ENCODE data around the gene NSDHL.
A peak's percentile ranks its signal among the peaks of the same experiment; 100 is the strongest.

Gene NSDHL

GRCh38 chrX:152913346-152913745 lies 82.5 kb downstream of the NSDHL start:
- no peaks in the 10 kb centered on the region for H3K27me3 ChIP-seq (replicated peaks; ENCODE audit: control insufficient read depth, insufficient read depth, low read length)
- H3K4me3 ChIP-seq (replicated peaks; ENCODE audit: low read depth, low read length) = no peak overlapping the region
- no peak for DNase-seq (ENCODE audit: extremely low read depth, insufficient read length)
- TF ChIP-seq CTCF (IDR thresholded peaks at IDR 0.05; ENCODE audit: insufficient read depth, low read length, poor library complexity, severe bottlenecking) = peak; percentile 20
- no peaks in the 10 kb centered on the region for H3K36me3 ChIP-seq (ENCODE audit: control insufficient read depth, insufficient read depth, low read length)

GRCh38 chrX:152913910-152914309 lies 83.0 kb downstream of the NSDHL start:
- H3K4me3 ChIP-seq (replicated peaks; ENCODE audit: low read depth, low read length) = no peak overlapping the region
- TF ChIP-seq CTCF (IDR thresholded peaks at IDR 0.05; ENCODE audit: insufficient read depth, low read length, poor library complexity, severe bottlenecking) = no peak
- no peaks in the 10 kb centered on the region for H3K36me3 ChIP-seq (ENCODE audit: control insufficient read depth, insufficient read depth, low read length)
- no peak for DNase-seq (ENCODE audit: extremely low read depth, insufficient read length)
- no peaks in the 10 kb centered on the region for H3K27me3 ChIP-seq (replicated peaks; ENCODE audit: control insufficient read depth, insufficient read depth, low read length)

- no peak overlapping the region for H3K4me3 ChIP-seq (replicated peaks; ENCODE audit: low read depth, low read length)
- TF ChIP-seq CTCF (IDR thresholded peaks at IDR 0.05; ENCODE audit: insufficient read depth, low read length, poor library complexity, severe bottlenecking) = peak; percentile 76
- H3K27me3 ChIP-seq (replicated peaks; ENCODE audit: control insufficient read depth, insufficient read depth, low read length) = no peaks in the 10 kb centered on the region
- no peaks in the 10 kb centered on the region for H3K36me3 ChIP-seq (ENCODE audit: control insufficient read depth, insufficient read depth, low read length)
- DNase-seq (ENCODE audit: extremely low read depth, insufficient read length) = no peak
Measured at GRCh38 chrX:152915541-152916241, 84.8 kb downstream of the NSDHL start.

- Histone ChIP-seq H3K27me3 (replicated peaks; ENCODE audit: control insufficient read depth, insufficient read depth, low read length) (no peaks in the 10 kb centered on the region), H3K36me3 (ENCODE audit: control insufficient read depth, insufficient read depth, low read length) (no peaks in the 10 kb centered on the region), H3K4me3 (replicated peaks; ENCODE audit: low read depth, low read length) (peak overlapping the region; percentile 37)
- TF ChIP-seq CTCF (IDR thresholded peaks at IDR 0.05; ENCODE audit: insufficient read depth, low read length, poor library complexity, severe bottlenecking) = no peak
- DNase-seq (ENCODE audit: extremely low read depth, insufficient read length) = no peak
Measured at GRCh38 chrX:152917656-152918579, 87.1 kb downstream of the NSDHL start.

GRCh38 chrX:152918707-152919106 lies 87.8 kb downstream of the NSDHL start:
- Histone ChIP-seq H3K27me3 (replicated peaks; ENCODE audit: control insufficient read depth, insufficient read depth, low read length) (no peaks in the 10 kb centered on the region), H3K36me3 (ENCODE audit: control insufficient read depth, insufficient read depth, low read length) (no peaks in the 10 kb centered on the region), H3K4me3 (replicated peaks; ENCODE audit: low read depth, low read length) (no peak overlapping the region)
- TF ChIP-seq CTCF (IDR thresholded peaks at IDR 0.05; ENCODE audit: insufficient read depth, low read length, poor library complexity, severe bottlenecking) = no peak
- DNase-seq (ENCODE audit: extremely low read depth, insufficient read length) = no peak

Measured in GM06990 (cell line).